ENCODE data around the gene RNU4-1. TPM values are rescaled to one million over a fixed set of nuclear protein-coding genes. Genes with fewer than 3 reads are reported as not detected.
"Not testable (repeated sequence)": the region's sequence is repeated elsewhere in the genome, so short reads cannot be mapped to it uniquely, and the experiment has no call there.

RNU4-1 gene
- under 0.01 TPM in 2 replicates for total RNA-seq

DNA sequence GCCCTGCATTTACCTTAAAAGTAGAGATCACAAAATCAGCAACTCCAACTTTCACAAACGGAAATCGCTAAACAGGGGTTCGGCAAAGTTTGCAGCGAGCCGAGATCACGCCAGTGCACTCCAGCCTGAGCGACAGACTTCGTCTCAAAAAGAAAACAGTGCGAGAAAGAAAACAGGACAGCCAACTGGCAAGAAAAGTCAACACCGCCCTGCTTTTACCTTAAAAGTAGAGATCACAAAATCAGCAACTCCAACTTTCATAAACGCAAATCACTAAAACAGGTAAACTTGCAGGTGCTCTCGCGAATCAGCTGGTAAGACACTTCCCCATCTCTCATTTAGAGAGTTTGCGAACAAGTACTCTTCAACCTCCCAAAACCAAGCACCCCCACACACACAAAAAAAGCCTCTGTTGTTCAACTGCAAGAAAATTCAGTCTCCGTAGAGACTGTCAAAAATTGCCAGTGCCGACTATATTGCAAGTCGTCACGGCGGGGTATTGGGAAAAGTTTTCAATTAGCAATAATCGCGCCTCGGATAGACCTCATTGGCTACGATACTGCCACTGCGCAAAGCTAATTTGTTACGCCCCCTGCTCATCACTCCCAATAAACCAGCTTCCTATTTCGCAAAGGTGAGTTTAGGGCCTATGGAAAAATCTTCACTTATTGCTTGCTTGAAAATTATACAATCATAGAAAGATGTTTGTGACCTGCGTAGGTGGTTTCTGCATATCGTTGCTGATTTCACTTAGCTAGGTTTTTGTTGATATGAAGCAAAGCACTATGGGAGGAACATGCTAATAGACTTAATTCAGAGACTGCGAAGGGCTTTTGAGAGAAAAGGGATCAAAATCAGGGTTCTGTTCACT is at the start of gene RNU4-1:
RNU4-1 (minus strand) TSS at position 577 of the 871 bp plus-strand sequence.
- TF ChIP-seq, protein P1, sequence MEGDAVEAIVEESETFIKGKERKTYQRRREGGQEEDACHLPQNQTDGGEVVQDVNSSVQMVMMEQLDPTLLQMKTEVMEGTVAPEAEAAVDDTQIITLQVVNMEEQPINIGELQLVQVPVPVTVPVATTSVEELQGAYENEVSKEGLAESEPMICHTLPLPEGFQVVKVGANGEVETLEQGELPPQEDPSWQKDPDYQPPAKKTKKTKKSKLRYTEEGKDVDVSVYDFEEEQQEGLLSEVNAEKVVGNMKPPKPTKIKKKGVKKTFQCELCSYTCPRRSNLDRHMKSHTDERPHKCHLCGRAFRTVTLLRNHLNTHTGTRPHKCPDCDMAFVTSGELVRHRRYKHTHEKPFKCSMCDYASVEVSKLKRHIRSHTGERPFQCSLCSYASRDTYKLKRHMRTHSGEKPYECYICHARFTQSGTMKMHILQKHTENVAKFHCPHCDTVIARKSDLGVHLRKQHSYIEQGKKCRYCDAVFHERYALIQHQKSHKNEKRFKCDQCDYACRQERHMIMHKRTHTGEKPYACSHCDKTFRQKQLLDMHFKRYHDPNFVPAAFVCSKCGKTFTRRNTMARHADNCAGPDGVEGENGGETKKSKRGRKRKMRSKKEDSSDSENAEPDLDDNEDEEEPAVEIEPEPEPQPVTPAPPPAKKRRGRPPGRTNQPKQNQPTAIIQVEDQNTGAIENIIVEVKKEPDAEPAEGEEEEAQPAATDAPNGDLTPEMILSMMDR (IDR thresholded peaks at IDR 0.05; ENCODE audit: insufficient read depth, low read depth, low read length), result no peak
- peak within 1 kb of the TSS; percentile 77 for H3K4me3 ChIP-seq (ENCODE audit: low read depth, low read length)
- peak; percentile 94 for DNase-seq (ENCODE audit: low read depth)

DNA sequence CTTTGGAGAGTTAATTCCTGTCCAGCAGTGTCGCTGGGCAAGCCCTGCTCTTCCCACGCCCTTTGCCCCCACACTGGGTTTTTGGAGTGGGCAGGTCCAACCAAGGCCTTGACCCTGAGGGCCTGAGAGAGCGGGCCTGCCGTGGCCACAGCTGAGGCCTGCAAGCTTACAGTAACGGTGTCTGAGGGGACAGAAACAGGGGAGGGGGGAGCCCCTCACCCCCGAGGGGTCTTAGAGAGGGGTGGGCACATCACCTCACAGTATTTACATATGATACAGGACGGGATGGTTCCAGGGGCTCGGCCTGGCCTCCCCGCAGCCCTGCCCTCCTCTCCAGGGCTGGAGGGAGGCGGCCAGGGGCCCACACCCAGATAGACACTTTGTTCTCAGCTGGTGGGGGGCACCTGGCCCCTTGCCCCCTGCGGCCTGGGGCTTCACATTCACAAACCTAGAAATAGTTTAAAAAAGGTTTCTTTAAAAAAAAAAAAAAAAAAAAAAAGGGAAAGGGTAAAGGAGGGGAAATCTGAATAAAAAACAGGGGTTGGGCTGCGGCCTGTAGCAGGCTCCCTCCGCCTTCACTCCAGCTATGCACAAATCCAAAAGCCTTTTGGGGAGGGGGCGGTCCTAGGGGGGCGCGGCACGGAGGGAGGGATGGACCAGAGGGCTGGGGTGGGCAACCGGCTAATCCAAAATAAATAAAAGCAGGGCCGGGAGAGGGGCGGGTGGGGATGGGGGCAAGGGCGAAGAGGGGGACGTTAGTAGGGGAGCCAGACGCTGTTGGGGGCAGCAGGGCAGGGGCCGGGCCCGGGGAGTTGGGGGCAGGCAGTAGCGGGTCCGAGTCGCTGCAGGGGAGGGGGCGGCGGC is 49.4 kb upstream of the RNU4-1 start:
- TF ChIP-seq, protein P1 (IDR thresholded peaks at IDR 0.05; ENCODE audit: insufficient read depth, low read depth, low read length), result no peak
- no peak overlapping the region for H3K4me3 ChIP-seq (ENCODE audit: low read depth, low read length)
- DNase-seq (ENCODE audit: low read depth), result no peak

DNA sequence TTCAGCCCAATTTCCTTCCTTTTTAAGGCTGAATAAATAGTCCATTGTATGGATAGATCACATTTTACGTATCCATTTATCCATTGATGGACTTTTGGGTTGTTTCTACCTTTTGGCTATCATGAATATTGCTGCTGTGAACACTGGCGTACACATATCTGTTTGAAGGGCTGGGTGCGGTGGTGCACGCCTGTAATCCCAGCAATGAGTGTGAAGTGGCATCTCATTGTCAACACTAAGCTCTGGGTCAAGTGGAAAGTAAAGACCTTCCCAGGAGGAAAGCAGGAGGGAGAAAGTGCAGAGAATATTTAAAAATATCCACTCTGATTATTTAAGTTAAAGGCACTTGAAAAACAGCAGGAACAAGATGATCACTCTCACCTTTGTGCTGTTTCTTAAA is 46.2 kb upstream of the RNU4-1 start:
- TF ChIP-seq, protein P1 (IDR thresholded peaks at IDR 0.05; ENCODE audit: insufficient read depth, low read depth, low read length), result no peak
- DNase-seq (ENCODE audit: low read depth), result no peak

DNA sequence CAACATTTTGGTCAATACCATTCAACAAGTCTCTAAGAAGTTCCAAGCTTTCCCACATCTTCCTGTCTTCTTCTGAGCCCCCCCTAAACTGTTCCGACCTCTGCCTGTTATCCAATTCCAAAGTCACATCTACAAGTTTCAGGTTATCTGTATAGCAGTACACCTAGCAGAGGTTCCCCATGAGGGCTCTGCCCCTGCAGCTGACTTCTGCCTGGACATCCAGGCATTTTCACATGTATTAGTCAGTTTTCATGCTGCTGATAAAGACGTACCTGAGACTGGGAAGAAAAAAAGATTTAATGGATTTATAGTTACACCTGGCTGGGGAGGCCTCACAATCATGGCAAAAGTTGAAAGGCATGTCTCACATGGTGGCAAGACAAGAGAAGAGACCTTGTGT is 44.7 kb upstream of the RNU4-1 start:
- H3K4me3 ChIP-seq (ENCODE audit: low read depth, low read length), result no peak overlapping the region
- TF ChIP-seq, protein P1 (IDR thresholded peaks at IDR 0.05; ENCODE audit: insufficient read depth, low read depth, low read length), result no peak
- DNase-seq (ENCODE audit: low read depth), result no peak

More for the DNA sequence above, 46.2 kb upstream of the RNU4-1 start:
- no peak overlapping the region for H3K4me3 ChIP-seq (ENCODE audit: low read depth, low read length)

DNA sequence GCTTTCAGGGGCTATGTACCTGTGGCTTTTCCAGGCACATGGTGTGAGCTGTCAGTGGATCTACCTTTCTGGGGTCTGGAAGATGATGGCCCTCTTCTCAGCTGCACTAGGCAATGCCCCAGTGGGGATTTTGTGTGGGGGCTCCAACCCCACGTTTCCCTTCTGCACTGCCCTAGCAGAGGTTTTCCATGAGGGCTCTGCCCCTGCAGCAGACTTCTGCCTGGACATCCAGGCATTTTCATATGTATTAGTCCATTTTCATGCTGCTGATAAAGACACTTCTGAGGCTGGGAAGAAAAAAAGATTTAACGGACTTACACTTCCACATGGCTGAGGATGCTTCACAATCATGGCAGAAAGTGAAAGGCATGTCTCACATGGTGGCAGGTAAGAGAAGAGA is 43.4 kb upstream of the RNU4-1 start:
- DNase-seq (ENCODE audit: low read depth); H3K4me3 ChIP-seq (ENCODE audit: low read depth, low read length): not testable (repeated sequence)

DNA sequence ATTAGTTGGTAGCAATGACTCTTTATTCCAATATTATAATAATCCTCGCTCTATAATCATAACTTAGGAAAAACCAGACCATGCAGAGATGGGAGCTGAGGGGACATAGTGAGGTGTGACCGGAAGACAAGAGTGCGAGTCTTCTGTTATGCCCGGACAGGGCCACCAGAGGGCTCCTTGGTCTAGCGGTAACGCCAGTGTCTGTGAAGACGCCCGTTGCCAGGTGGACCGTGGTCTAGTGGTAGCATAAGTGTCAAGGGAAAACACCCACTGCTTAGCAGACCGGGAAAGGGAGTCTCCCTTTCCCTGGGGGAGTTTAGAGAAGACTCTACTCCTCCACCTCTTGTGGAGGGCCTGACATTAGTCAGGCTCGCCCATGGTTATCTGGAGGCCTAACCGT is 42.4 kb upstream of the RNU4-1 start:
- not testable (repeated sequence) for H3K4me3 ChIP-seq (ENCODE audit: low read depth, low read length)
- TF ChIP-seq, protein P1 (IDR thresholded peaks at IDR 0.05; ENCODE audit: insufficient read depth, low read depth, low read length), result peak; percentile 68
- peak; percentile 33 for DNase-seq (ENCODE audit: low read depth)

DNA sequence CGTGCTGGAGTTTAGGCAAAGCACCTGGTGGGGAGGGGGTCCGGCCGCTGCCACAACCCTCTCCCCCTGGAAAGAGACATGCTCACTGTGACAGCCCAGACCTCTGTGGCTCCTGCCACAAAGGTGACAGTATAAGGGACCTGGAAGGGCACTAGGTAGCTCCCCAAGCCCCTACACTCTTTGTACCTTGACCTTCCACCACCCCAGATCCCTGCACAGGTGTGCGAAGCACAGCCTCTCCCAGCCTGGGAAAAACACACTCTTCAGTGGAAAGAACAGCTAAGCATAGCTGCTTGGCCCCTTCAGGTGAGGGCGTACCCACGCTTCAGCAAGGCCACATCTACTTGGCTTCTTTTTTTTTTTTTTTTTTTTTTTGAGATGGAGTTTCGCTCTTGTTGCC is 39.5 kb upstream of the RNU4-1 start:
- TF ChIP-seq, protein P1 (IDR thresholded peaks at IDR 0.05; ENCODE audit: insufficient read depth, low read depth, low read length), result no peak
- no peak overlapping the region for H3K4me3 ChIP-seq (ENCODE audit: low read depth, low read length)
- no peak for DNase-seq (ENCODE audit: low read depth)

Data from fibroblast of villous mesenchyme (primary cell).